ENCODE results near the gene DOCK2.

GRCh38 chr5:169592937-169593650, 44.0 kb upstream of the DOCK2 start:
- TF ChIP-seq CTCF (IDR thresholded peaks at IDR 0.05) (no peak), POLR2A (IDR thresholded peaks at IDR 0.05) (no peak)
